GM12873 (cell line): ENCODE data around the gene GIMAP8.

Experiments
- CTCF ChIP-seq: IDR thresholded peaks from 2 replicates; pipeline ENCODE4 v1.5.1; 2012; ENCODE audit warnings: low read depth, mild to moderate bottlenecking, moderate library complexity, low read length, control low read depth; ENCODE audit not compliant: insufficient read depth; ENCODE audit errors: missing control alignments

The GIMAP8 gene

GRCh38 chr7:150448789-150449147, 1.7 kb upstream of the GIMAP8 start:
- peak; percentile 96 for TF ChIP-seq CTCF

- TF ChIP-seq CTCF, result no peak
Measured at GRCh38 chr7:150449206-150449952, 1.1 kb upstream of the GIMAP8 start.

GRCh38 chr7:150451097-150451793, 815 bp downstream of the GIMAP8 start:
- TF ChIP-seq CTCF, result no peak

GRCh38 chr7:150451833-150452461, 1.5 kb downstream of the GIMAP8 start:
- no peak for TF ChIP-seq CTCF

- no peak for TF ChIP-seq CTCF
Measured at GRCh38 chr7:150453181-150453580, 2.8 kb downstream of the GIMAP8 start.

- no peak for TF ChIP-seq CTCF
Measured at GRCh38 chr7:150453892-150454291, 3.5 kb downstream of the GIMAP8 start.

- no peak for TF ChIP-seq CTCF
Measured at GRCh38 chr7:150458235-150458634, 7.8 kb downstream of the GIMAP8 start.
